K562 (cell line): ENCODE results near the gene MKNK2. TPM values are rescaled to one million over a fixed set of nuclear protein-coding genes. Genes with fewer than 3 reads are reported as not detected.

Experiments
- ATAC-seq: fragments of 200-7000 bp; cut with Tn5 transposase; 3 replicates; pipeline ENCODE4 v1.9.1; 2020; ENCODE audit warnings: moderate library complexity
- BruUV-seq: library from RNA; stranded (reverse); fragments of 400-500 nt; replicated peaks from 2 replicates; lab custom pipeline; 2021; lab: Mats Ljungman, UMichigan
- CTCF ChIA-PET: fragments of 300-600 bp; formaldehyde crosslinking; extraction: SDS; loops from one replicate; lab custom pipeline; 2021; ENCODE audit warnings: low intra/inter-chr PET ratio; lab: Yijun Ruan, JAX
- POLR2A ChIA-PET: fragments of 300-600, 350-650 bp; sonication (Branson Sonifier 250); formaldehyde crosslinking; extraction: SDS; loops from one replicate; lab custom pipeline; 2021; ENCODE audit warnings: antibody characterized with exemption, inconsistent platforms; lab: Yijun Ruan, JAX
- DNase-seq, 4 experiments: peaks; one replicate each; pipeline versions ENCODE4 v3.0.0 to v3.0.0-alpha.2; 2011 to 2018; ENCODE audit warnings: low spot score in 3 of 4, mixed read lengths in 3 of 4; ENCODE audit errors: extremely low read depth in 1 of 4
- FAIRE-seq: peaks from 2 replicates; lab custom pipeline; 2011; peaks lifted over from hg19 to GRCh38; lab: Jason Lieb, UNC
- H2AFZ ChIP-seq: 2 replicates; pipeline ENCODE4 v1.6.0; 2011; ENCODE audit warnings: low read depth, low read length, control low read depth, inconsistent platforms
- H3K27ac ChIP-seq: fragments of 200-600 bp; 3 replicates; pipeline ENCODE4 v1.8.0; 2011; ENCODE audit warnings: low read depth, mild to moderate bottlenecking, control low read depth, inconsistent platforms, low read length, moderate library complexity, mixed read lengths; ENCODE audit errors: extremely low read depth
- H3K27me3 ChIP-seq, 2 experiments: fragments of 300-600 bp in 1 of 2; 2 replicates in 1 of 2; 3 replicates in 1 of 2; pipeline versions ENCODE4 v1.6.0 to v1.8.0; 2011; ENCODE audit warnings: inconsistent platforms in 2 of 2, low read length in 2 of 2, mild to moderate bottlenecking in 1 of 2, mixed read lengths in 1 of 2, moderate library complexity in 1 of 2; ENCODE audit not compliant: control insufficient read depth in 2 of 2, insufficient read depth in 2 of 2
- H3K36me3 ChIP-seq: fragments of 300-600 bp; 3 replicates; pipeline ENCODE4 v1.8.0; 2011; ENCODE audit warnings: mild to moderate bottlenecking, low read length, inconsistent platforms; ENCODE audit not compliant: control insufficient read depth, insufficient read depth
- H3K4me1 ChIP-seq, 2 experiments: fragments of 200-600 bp in 1 of 2; replicated peaks in 1 of 2; 2 replicates in 1 of 2; 3 replicates in 1 of 2; pipeline versions ENCODE4 v1.5.1 to v1.8.0; 2011; ENCODE audit warnings: inconsistent platforms in 2 of 2, low read length in 2 of 2, mild to moderate bottlenecking in 1 of 2, mixed read lengths in 1 of 2, moderate library complexity in 1 of 2; ENCODE audit not compliant: control insufficient read depth in 2 of 2, insufficient read depth in 2 of 2
- H3K4me2 ChIP-seq: 2 replicates; pipeline ENCODE4 v1.6.1; 2011; ENCODE audit warnings: low read length, control low read depth, inconsistent platforms, mixed read lengths; ENCODE audit not compliant: insufficient read depth
- H3K4me3 ChIP-seq: fragments of 200-600 bp; sonication (generic), shearing (Covaris generic); 2 replicates; pipeline ENCODE4 v1.5.1; 2016; ENCODE audit warnings: control low read depth, inconsistent platforms
- H3K79me2 ChIP-seq: fragments of 200-600 bp; 3 replicates; pipeline ENCODE4 v1.8.0; 2011; ENCODE audit warnings: low read length, inconsistent platforms; ENCODE audit not compliant: control insufficient read depth, insufficient read depth
- H3K9ac ChIP-seq, 2 experiments: 2 replicates each; pipeline versions ENCODE4 v1.6.0 to v1.6.1; 2011; ENCODE audit warnings: low read depth in 2 of 2, low read length in 2 of 2, control low read depth in 1 of 2, inconsistent platforms in 1 of 2, mild to moderate bottlenecking in 1 of 2, mixed read lengths in 1 of 2; ENCODE audit not compliant: insufficient read depth in 1 of 2
- H3K9me1 ChIP-seq: one replicate; pipeline ENCODE4 v1.6.0; 2011; ENCODE audit warnings: inconsistent platforms, mild to moderate bottlenecking, low read length, moderate library complexity; ENCODE audit not compliant: control insufficient read depth, insufficient read depth
- H3K9me3 ChIP-seq: replicated peaks from 2 replicates; pipeline ENCODE4 v1.5.1; 2011; ENCODE audit warnings: low read depth, low read length, inconsistent platforms; ENCODE audit not compliant: control insufficient read depth, insufficient read depth
- H4K20me1 ChIP-seq: replicated peaks from 2 replicates; pipeline ENCODE4 v1.6.1; 2011; ENCODE audit warnings: low read length, inconsistent platforms, mixed read lengths; ENCODE audit not compliant: control insufficient read depth, insufficient read depth
- POLR2G ChIP-seq: fragments of 200-400 bp; formaldehyde crosslinking; IDR thresholded peaks from 2 replicates; pipeline ENCODE4 v1.6.1; 2017; ENCODE audit warnings: low read depth, mild to moderate bottlenecking, antibody characterized with exemption, low read length, moderate library complexity
- WGBS: fragments of 100-300 bp; shearing (Covaris generic); methylation state at CpG from one replicate; pipeline ENCODE4 v1.1.6; 2016; ENCODE audit warnings: low coverage, mixed read lengths; ENCODE audit not compliant: insufficient coverage; ENCODE audit errors: missing lambda C conversion rate; 5-methylcytosine and 5-hydroxymethylcytosine counted together
- in situ Hi-C: fragments of 300-500 bp; cut with MboI; formaldehyde crosslinking; loops from 4 replicates; pipeline ENCODE4 v1.15.0; 2018; ENCODE audit warnings: inconsistent platforms, mixed read lengths
- intact Hi-C: fragments of 100-400 bp; cut with micrococcal nuclease; formaldehyde crosslinking; loops from 2 replicates; pipeline ENCODE4 v1.14.2; 2022
- polyA plus RNA-seq, 8 experiments: library from polyadenylated mRNA; depleted of rRNA in 4 of 8; stranded (reverse) in 5 of 8; unstranded in 3 of 8; fragments of >200 nt; fragmentation: Nextera tagmentation in 2 of 8; fragmentation: Illumina TruSeq in 1 of 8; extraction: Ambion mirVana in 2 of 8; extraction: Trizol in 1 of 8; gene quantifications; 2 replicates each; pipeline versions ENCODE4 v1.2.1 to v1.2.3, GENCODE V29; 2011 to 2014; ENCODE audit warnings: inconsistent platforms in 1 of 8, missing spikeins in 1 of 8
- total RNA-seq, 7 experiments: library from RNA; depleted of rRNA in 6 of 7; stranded (reverse); fragments of >200 nt in 6 of 7; fragmentation: Illumina TruSeq in 2 of 7; extraction: Trizol in 2 of 7; gene quantifications; 2 replicates each; pipeline versions ENCODE4 v1.2.1 to v1.2.3, GENCODE V29; 2011 to 2021; ENCODE audit warnings: low replicate concordance in 1 of 7
- TF ChIP-seq, protein P1 (sequence below), 2 experiments: fragments of 450-650 bp; formaldehyde crosslinking in 1 of 2; IDR thresholded peaks; 2 replicates each; pipeline versions ENCODE4 v1.4.0 to v1.6.1; 2014 to 2020; ENCODE audit warnings: mild to moderate bottlenecking in 2 of 2, borderline replicate concordance in 1 of 2, low read depth in 1 of 2

Gene MKNK2
- total and polyA plus RNA-seq, 9 of the 15 experiments (the other 6 are each of a cell fraction or from before 2014, with no cell fraction given), result 5.1 to 191 (median 51.9) TPM

DNA sequence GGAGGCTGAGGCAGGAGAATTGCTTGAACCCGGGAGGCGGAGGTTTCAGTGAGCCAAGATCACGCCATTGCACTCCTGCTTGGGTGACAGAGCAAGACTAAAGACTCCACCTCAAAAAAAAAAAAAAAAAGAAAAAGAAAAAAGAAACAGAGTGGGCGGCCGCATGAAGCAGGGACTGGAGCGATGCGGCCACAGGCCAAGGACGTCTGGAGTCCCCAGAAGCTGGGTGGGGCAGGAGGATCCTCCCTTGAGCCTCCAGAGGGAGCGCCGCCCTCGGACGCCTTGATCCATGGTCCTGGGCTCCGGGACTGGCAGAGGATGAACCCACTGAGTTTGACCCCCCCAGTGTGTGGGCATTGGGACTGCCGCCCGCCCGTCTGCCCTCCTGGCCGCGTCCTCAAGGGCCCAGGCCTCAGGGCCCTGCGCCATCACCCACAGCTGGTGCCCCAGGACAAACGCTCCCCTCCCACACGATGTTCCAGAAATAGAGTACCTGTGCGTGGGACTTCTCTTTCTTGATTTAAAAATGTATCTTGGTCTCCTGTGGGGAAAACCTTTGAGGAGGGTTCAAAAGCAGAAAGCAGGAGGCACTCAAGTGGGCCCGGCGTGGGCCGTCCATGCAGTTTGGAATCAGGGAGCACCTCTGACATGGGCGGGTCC, 51.1 kb downstream of the MKNK2 start:
- Histone ChIP-seq H3K9me1 (no peaks in the 10 kb centered on the region), H3K4me3 (no peak overlapping the region), H3K79me2 (no peaks in the 10 kb centered on the region), H4K20me1 (no peaks in the 10 kb centered on the region), H3K4me2 (no peak overlapping the region), H3K9me3 (no peaks in the 10 kb centered on the region), H3K9ac (peak overlapping the region in 1 of 2 experiments; percentile 26; a peak in 1 of 4 replicates), H3K36me3 (no peaks in the 10 kb centered on the region), H3K27ac (no peak overlapping the region), H3K27me3 (no peaks in the 10 kb centered on the region), H3K4me1 (peaks cover 0 to 23% of the 10 kb centered on the region in 2 experiments; a peak in 2 of 5 replicates), H2AFZ (no peak overlapping the region)
- peak; percentile 37; the same call in 1 of the 2 replicates for TF ChIP-seq POLR2G
- TF ChIP-seq, protein P1, sequence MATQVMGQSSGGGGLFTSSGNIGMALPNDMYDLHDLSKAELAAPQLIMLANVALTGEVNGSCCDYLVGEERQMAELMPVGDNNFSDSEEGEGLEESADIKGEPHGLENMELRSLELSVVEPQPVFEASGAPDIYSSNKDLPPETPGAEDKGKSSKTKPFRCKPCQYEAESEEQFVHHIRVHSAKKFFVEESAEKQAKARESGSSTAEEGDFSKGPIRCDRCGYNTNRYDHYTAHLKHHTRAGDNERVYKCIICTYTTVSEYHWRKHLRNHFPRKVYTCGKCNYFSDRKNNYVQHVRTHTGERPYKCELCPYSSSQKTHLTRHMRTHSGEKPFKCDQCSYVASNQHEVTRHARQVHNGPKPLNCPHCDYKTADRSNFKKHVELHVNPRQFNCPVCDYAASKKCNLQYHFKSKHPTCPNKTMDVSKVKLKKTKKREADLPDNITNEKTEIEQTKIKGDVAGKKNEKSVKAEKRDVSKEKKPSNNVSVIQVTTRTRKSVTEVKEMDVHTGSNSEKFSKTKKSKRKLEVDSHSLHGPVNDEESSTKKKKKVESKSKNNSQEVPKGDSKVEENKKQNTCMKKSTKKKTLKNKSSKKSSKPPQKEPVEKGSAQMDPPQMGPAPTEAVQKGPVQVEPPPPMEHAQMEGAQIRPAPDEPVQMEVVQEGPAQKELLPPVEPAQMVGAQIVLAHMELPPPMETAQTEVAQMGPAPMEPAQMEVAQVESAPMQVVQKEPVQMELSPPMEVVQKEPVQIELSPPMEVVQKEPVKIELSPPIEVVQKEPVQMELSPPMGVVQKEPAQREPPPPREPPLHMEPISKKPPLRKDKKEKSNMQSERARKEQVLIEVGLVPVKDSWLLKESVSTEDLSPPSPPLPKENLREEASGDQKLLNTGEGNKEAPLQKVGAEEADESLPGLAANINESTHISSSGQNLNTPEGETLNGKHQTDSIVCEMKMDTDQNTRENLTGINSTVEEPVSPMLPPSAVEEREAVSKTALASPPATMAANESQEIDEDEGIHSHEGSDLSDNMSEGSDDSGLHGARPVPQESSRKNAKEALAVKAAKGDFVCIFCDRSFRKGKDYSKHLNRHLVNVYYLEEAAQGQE (IDR thresholded peaks at IDR 0.05; ENCODE audit: borderline replicate concordance), result no peak
- TF ChIP-seq, protein P1 (CRISPR knock-in tag; IDR thresholded peaks at IDR 0.05; ENCODE audit: low read depth), result no peak
- no peak; the same call in 2 of the 3 replicates for ATAC-seq
- intact Hi-C loops, result no loop called here
- in situ Hi-C loops, result no loop called here
- WGBS, result 68% methylated on average over 16 of the region's 26 CpGs
- no peak for FAIRE-seq
- POLR2A ChIA-PET, result no interaction called here
- DNase-seq, result no peak
- BruUV-seq, result no TSS peak
- CTCF ChIA-PET, result no interaction called here
